DOHH2 (cell line): ENCODE data around the gene CSAD.

ENCODE experiments used
- EZH2phosphoT487 ChIP-seq: fragments of 200-600 bp; sonication (generic); IDR thresholded peaks from 2 replicates; pipeline ENCODE4 v1.6.1; 2017; ENCODE audit warnings: borderline replicate concordance, mild to moderate bottlenecking, antibody characterized with exemption, low read length, moderate library complexity, mixed read lengths
- TF ChIP-seq, protein P1 (sequence below): fragments of 200-600 bp; sonication (generic); IDR thresholded peaks from one replicate; pipeline ENCODE4 v1.5.1; 2014; ENCODE audit warnings: antibody characterized with exemption, mild to moderate bottlenecking, low read depth, low read length; ENCODE audit not compliant: poor library complexity, severe bottlenecking

DNA sequence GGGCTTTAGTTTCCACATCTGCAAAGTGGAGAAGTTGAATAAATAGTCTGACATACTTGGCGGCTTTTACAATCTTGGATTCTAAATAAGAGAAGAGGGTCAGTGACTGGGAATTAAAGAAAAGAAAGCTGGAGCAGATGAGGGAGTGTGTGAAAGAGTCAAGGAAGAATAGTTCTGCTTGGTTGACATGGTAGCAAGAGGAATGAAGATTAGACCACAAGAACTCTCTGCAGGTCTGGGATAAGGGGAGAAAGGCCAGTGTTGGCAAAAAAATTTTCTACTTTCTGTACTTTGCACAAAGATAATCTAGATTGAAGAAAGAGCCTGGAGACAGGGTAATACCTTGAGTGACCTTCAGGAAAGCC, 20.4 kb upstream of the CSAD start:
- TF ChIP-seq, protein P1, sequence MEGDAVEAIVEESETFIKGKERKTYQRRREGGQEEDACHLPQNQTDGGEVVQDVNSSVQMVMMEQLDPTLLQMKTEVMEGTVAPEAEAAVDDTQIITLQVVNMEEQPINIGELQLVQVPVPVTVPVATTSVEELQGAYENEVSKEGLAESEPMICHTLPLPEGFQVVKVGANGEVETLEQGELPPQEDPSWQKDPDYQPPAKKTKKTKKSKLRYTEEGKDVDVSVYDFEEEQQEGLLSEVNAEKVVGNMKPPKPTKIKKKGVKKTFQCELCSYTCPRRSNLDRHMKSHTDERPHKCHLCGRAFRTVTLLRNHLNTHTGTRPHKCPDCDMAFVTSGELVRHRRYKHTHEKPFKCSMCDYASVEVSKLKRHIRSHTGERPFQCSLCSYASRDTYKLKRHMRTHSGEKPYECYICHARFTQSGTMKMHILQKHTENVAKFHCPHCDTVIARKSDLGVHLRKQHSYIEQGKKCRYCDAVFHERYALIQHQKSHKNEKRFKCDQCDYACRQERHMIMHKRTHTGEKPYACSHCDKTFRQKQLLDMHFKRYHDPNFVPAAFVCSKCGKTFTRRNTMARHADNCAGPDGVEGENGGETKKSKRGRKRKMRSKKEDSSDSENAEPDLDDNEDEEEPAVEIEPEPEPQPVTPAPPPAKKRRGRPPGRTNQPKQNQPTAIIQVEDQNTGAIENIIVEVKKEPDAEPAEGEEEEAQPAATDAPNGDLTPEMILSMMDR = no peak
- TF ChIP-seq EZH2phosphoT487 = no peak
